Activated CD4-positive, alpha-beta T cell treated with anti-CD3 and anti-CD28 coated beads for 4 hours (primary cell): Measurements from ENCODE around the gene CDYL.

ENCODE experiments used
- DNase-seq, 2 donors: peaks; one replicate each; pipeline ENCODE4 v3.0.0-alpha.2; 2020

The CDYL gene

GRCh38 chr6:4885341-4885933 is 109.2 kb downstream of the CDYL start:
- no peak for DNase-seq

DNA sequence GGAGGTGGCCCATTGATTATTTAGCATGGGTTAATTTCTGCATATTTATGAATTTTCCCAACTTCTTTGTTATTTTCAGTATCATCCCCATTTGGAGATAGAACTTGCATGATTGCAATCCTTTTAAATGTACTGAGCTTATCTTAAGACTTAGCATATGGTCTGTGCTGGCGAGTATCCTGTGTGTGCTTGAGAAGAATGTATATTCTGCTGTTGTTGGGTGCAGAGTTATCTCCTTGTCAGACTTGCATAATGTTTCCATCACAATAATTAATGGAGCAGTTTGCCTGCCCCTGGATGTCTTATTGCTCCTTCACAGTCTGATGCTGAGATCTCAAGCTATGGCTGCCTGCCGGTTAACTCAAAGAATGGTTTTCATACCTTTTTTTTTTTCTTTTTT is 112.6 kb downstream of the CDYL start:
- no peak for DNase-seq

DNA sequence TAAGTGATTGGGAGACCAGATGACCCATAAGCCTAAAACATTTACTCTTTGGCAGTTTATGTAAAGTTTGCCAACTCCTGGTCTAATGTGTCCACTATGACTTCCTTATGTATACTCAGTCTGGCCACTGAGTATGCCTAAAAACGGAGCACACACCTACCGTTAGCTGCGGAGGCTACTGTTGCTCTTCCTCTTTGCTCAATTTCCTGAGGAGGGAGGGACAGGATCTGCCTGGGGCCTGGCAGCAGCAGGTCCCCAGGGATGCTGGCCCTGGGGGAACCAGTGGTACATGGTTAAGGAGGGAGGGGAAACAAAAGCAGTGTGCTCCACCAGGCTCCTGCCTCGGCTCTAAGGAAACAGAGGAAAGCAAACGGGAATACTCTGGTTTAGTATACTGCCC is 113.5 kb downstream of the CDYL start:
- no peak for DNase-seq

- no peak for DNase-seq
Measured at GRCh38 chr6:4890191-4890590, 114.0 kb downstream of the CDYL start.

- no peak for DNase-seq
Measured at GRCh38 chr6:4890627-4891026, 114.4 kb downstream of the CDYL start.

GRCh38 chr6:4891141-4891540 is 114.9 kb downstream of the CDYL start:
- DNase-seq: no peak

GRCh38 chr6:4892785-4893485 is 116.7 kb downstream of the CDYL start:
- no peak for DNase-seq

- no peak for DNase-seq
Measured at GRCh38 chr6:4894049-4894448, 117.8 kb downstream of the CDYL start.

- DNase-seq: no peak
Measured at GRCh38 chr6:4895971-4896370, 119.8 kb downstream of the CDYL start.

DNA sequence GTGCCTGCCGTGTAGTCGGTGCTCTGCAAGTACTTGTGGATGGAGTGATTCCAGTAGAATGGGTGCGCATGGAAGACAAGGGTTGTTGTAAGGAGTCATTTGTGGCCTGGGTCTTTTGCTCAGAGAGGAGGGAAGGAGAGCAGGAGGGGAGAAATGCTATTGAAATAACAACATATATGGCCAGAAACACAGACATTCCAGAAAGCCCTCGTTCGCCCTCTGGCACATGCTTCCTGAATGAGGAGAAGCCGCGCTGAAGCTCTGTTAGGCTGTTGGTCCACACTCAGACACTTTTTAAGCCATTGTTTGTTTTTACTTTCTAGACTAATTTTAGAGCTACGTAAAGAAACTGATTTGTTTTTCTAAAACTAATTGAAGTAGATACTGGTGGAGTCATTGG is 120.2 kb downstream of the CDYL start:
- no peak for DNase-seq

DNA sequence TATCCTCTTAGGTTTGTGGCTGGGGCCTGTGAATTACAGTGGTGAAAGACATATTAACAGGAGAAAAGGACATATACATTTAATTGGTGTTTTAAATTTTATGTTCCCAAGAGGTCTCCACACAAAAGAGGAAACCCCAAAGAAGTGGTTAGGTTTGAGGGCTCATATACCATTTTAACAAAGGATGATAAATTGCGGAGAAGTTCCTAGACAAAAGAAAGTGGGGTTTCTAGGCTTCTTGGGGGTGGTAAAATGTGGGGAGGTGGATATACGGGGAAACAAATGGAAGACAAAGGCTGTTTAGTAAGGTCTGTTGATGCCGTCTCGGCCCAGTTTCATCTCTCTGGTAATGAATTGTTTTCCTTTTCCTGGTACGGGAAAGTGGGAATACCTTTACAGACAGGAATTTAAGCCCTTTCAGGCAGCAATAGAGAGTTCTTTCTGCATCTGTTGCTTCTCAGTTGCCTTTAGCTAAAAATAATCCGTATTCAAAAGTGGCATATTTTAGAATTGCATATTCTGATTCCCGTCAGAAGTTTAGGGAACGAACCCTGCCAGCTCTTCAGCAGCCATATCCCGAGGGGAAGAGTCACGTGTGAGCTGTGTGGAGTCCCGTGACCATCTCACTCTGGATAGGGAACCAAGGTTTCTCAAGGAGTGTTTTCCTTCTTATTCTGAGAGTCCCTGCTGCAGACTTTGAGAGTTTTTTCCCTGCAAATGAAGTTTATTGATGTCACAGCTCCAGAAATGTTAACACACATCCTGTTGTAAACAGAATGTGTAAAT is 123.2 kb downstream of the CDYL start:
- DNase-seq: no peak

- DNase-seq: no peak
Measured at GRCh38 chr6:4901386-4902061, 125.3 kb downstream of the CDYL start.

DNA sequence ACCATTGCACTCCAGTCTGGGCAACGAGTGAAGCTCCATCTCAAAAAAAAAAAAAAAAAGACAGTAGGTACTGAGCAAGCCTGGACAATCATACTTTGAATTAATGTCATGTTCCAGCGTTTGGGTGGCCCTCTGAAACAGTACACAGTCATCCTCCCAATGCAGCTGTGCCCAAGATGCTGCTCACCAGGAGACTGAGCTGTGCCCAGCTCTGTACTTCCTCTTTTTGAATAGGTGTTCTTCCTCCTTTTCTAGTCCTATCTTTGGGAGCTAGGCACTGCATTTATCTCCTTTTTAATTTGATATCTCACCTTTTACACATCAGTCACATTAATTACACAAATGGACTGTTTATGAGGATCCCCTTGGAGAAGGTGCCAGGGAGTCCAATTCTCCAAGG is 126.2 kb downstream of the CDYL start:
- no peak for DNase-seq

GRCh38 chr6:4903121-4903520 is 126.9 kb downstream of the CDYL start:
- no peak for DNase-seq

GRCh38 chr6:4903751-4904370 is 127.7 kb downstream of the CDYL start:
- DNase-seq: no peak

- DNase-seq: no peak
Measured at GRCh38 chr6:4904461-4905025, 128.3 kb downstream of the CDYL start.

DNA sequence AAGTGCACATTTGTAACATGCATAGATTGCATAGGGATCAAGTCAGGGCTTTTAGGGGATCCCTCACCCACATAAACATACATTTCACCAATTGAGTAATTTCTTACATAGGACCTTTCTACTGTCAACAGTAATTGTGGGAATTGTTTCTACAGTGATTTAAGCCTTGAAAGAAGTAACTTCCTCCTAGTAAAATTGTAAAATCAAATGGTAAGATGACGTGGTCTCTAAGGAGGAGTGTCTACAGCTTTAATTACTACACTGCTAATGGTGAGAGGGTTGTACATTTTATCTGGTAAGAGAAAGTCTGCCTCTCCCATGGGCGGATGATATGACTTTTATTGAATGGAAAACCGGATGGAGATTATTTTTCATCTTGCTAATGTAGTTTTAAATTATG is 129.6 kb downstream of the CDYL start:
- no peak for DNase-seq

- no peak for DNase-seq
Measured at GRCh38 chr6:4906293-4907276, 130.4 kb downstream of the CDYL start.

- no peak for DNase-seq
Measured at GRCh38 chr6:4907602-4908001, 131.4 kb downstream of the CDYL start.

DNA sequence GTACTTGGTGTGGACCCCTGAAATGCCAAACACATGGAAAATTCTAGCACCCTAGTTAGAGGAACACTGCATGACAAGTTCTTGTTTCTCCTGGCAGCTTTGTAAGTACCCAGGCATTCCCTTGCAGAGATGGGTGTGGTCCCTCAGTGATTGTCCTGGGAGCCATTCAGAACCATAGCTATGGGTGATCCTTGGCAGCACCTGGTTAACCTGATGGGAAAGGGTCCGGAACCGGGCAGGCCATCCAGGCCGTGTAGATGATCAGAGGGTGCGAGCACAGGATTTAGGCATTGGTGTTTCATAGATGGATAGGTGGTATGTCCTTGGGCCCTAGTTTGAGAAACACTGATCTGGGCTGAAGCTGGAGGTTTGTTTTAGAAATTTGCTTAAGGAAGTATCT is 131.9 kb downstream of the CDYL start:
- DNase-seq: no peak

DNA sequence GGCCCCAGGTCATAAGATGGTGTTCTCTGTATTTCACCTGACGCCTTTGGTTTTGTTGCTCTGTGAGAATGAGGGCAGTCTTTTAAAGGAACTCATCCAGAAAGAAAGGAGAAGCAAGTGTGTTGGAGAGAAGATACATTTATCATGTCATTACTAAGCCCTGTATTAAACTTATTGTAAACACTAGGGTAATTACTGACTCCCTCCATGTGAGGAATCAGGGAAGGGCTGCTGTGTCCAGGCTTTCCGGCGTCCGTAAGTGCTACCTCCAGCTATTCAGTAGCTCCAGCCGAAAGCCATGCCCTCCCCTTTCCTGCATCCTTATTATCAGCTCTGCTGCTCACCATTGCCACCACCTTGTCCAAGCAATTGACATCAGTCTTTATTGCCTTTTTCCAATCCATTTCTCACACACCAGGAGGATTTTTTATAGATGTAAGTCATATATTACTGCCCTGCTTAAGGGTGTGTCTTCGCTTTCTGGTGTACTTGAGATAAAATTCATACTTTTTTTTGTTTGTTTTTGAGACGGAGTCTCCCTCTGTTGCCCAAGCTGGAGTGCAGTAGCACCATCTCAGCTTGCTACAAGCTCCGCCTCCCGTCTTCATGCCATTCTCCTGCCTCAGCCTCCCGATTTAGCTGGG is 133.0 kb downstream of the CDYL start:
- DNase-seq: no peak
